Stimulated activated CD8-positive, alpha-beta memory T cell treated with anti-CD3 and anti-CD28 coated beads, Interleukin-15, amount 100 ng/mL, for 4 hours (primary cell): ENCODE data around the gene HES7.
A peak's percentile ranks its signal among the peaks of the same experiment; 100 is the strongest.

Experiments
- DNase-seq, 2 donors: peaks; one replicate each; pipeline ENCODE4 v3.0.0-alpha.2; 2020; ENCODE audit warnings: low read depth in 2 of 2

The HES7 gene

DNA sequence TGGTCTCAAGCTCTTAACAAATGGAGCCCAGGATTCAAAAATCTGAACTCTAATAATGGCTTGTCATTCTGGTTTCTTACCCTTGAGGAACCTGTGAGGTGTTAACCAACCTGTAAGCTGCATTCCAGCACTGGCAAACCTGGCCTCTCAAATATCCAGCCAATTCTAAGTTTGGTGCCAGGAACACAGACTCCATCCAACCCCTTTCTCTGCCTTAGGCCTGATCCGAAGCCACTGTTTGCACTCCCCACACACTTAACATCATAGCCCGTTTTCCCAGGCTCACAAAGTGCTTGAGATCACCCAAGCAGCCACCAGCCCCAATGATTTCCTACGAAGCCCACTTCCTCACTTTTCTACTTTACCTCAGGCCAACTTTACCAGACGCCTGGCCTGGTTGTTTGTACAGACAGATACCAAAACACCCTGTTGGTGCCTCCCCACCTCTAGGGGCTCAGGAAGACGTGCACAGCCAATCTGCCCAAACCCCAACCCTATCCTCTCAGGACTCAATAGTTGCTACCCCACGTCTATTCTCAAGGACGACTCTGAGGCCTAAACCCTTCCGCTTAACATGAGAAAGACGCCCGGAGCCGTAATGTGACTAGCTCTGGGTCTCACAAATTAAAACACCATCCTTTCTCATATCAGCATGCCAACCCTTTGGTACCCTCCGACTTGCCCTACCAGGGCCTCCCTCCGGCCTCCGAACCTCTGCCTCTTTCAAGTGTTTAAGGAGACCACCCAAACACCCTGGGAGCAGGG, 31.5 kb upstream of the HES7 start:
- DNase-seq = no peak

DNA sequence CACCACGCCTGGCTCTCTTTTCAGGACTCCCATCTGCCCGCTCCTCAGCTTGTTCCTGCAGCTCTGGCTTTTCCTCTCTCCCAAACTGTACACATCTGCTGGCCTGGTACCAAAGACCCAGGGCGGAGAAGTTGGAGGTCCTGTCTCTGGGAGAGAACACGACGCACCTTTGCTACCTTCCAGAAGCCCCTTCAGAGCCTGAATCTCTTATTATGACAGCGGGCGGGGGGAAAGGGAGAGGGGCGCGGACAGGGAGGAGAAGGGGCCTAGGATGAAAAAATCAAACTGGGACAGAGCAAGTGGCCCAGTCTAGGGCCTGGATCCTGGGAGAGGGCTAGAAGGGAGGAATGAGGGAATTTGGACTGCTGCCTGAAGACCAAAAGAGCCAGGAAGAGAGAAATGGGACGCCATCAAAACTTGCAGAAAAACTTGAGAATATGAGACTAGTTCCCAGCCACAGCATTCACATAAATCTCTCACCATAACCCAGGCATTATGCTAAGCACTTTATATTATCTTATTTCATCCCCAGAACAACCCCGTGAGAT, 30.8 kb upstream of the HES7 start:
- no peak for DNase-seq

- peak; percentile 64 to 77 for DNase-seq
These were observed 30.2 kb upstream of the HES7 start for GRCh38 chr17:8153957-8154607.

DNA sequence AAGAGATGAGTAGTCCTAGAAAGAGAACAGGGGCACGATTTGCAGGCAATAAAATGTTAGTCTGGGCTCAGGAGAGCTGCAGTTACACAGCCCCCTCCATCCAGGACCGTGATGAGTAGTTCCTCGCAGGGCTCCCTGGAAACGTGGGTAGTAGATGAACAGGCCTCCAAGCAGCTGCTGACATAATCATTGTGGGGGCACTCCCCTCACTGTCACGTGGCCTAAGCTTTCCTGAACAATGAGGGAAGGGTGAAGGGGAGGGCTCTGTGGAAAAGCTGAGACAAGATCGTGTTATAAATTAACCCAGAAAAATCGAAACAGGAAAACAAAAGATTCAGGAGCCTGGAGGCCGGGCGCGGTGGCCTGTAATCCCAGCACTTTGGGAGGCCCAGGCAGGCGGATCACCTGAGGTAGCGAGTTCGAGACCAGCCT, 29.6 kb upstream of the HES7 start:
- DNase-seq = peak in 1 of 2 donors; percentile 57

DNA sequence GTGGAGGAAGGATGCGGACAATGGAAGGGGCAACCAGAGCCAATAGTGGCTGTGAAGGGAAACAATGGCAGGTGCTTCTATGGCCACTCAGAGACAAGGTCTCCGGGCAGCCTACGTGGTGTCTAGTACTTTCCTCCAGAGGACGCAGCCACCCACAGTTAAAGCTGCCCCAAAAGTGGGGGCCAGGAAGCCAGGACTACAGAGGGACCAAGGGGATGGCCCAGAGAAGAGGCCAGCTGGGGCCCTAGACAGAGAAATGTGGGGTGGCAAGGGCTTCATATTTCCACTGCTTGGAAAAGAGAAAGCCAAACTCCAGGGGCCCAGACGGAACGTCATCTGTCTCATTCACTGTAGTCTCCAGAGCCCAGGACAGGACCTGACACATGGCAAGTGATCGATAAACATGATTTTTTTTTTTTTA, 29.1 kb upstream of the HES7 start:
- no peak for DNase-seq

GRCh38 chr17:8152112-8152775, 28.3 kb upstream of the HES7 start, which contains the start of gene PER1:
TSS of gene PER1 (minus strand) at chr17:8152404. CDS start at chr17:8150706, 1,698 bp downstream.
- DNase-seq = peak; percentile 71 to 72

DNA sequence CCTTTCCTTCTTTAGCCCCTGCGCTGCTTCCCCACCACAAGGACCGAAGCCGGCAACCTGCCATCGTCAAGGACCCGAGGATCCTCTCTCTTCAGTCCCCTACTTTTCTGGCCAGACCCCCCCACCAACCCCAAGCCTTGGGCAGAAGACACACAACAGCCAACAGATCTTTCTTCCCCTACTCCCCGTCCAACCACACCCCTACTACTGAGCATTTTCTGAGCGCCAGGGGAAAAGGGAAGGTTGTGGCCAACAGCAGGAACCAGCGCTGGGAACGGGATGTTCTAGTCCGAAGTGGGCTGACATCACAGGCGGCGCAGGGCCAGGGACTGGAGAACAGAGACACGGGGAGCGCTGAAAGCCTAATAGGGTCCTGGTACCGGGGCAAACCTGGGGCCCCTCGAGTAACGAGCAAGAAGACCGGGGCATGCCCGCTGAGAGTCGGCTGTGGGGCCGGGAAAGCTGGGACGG, 27.8 kb upstream of the HES7 start:
- DNase-seq = no peak

DNA sequence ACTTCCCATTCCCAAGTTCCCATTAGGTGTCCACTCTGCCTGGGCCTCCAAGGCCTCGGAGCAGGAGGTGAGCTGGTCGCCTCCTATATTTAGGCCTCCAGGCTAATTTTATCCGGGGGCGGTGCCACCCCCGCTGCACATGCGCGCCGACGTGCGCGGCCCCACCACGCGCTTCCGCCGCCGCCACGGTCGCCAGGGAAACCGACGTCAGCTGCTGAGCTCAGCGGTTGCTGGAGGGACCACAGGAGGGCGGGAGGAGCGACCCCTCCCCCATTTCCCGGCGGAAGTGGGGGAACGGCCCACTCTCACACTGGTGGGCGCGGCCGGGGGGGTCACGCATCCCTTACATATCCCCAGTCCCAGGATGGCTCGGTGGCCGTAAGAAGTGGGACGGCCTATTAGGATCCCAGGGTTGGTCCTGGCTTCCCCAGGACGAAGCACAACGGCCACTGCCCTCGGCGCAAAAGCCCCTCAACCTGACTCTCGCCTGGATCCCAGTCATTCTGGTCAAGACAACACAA, 27.3 kb upstream of the HES7 start:
- DNase-seq = peak; percentile 83 to 86

DNA sequence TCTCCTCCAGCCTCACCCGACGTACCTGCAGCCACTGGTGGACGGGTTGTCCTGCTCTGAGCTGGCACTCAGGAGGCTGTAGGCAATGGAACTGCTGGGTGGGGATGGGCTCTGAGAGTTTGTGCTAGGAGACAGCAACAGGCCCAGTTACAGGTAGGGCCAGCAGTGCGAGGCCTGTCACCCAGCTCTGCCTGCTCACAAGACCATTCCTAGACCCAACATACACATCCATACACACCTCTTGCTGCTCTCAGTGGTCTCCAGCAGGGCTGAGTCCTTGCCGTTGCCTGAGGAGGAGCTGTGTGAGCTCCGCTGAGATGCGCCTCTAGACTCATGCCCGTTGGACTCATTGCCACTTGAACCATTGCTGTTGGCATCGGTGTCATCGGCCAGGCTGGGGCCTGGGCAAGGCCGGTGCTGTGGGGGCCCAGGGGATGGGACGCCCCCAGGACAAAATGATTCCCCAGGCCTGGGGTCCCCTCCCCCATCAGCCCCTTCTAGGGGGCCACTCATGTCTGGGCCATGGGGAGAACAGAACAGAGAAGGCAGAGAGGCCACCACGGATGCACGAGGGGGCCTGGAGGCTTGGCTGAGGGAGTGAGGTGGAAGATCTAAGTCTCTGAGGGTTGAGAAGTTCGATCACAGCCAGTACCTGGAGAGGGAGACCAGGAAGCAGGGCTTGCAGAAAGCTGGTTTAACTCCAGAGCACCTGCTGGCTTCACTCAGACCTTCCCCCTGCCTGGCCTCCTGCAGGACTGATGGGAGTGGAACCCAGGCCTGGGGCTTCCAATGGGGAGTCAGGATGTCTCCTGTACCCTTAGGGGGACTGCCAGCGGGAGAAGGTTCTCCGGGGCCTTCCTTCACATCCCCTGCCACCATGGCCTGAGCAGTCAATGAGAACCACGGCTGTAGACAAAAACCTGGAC, 26.6 kb upstream of the HES7 start:
- no peak for DNase-seq

- DNase-seq = no peak
These were observed 25.7 kb upstream of the HES7 start for GRCh38 chr17:8149419-8150193.

DNA sequence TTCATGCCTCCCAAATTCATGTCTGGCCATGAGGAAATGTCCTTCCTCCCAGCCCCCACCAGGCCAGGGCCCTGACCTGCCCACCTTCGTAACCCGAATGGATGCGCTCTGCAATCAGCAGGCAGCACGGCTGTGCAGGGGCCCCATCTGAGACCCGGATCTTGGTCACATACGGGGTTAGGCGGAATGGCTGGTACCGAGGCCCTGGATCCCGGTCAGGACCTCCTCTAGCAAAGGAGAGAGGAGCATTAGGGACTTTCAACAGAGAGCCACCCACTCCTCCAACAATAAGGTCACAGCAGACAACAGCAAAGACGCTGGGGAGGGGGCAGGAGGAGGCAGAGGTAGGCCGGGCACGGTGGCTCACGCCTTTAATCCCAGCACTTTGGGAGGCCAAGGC, 24.7 kb upstream of the HES7 start:
- no peak for DNase-seq

GRCh38 chr17:8147805-8148404, 24.0 kb upstream of the HES7 start:
- no peak for DNase-seq

GRCh38 chr17:8147141-8147804, 23.4 kb upstream of the HES7 start:
- no peak for DNase-seq

- DNase-seq = no peak
These were observed 22.7 kb upstream of the HES7 start for GRCh38 chr17:8146381-8147140.

- DNase-seq = no peak
These were observed 21.9 kb upstream of the HES7 start for GRCh38 chr17:8145811-8146210.

DNA sequence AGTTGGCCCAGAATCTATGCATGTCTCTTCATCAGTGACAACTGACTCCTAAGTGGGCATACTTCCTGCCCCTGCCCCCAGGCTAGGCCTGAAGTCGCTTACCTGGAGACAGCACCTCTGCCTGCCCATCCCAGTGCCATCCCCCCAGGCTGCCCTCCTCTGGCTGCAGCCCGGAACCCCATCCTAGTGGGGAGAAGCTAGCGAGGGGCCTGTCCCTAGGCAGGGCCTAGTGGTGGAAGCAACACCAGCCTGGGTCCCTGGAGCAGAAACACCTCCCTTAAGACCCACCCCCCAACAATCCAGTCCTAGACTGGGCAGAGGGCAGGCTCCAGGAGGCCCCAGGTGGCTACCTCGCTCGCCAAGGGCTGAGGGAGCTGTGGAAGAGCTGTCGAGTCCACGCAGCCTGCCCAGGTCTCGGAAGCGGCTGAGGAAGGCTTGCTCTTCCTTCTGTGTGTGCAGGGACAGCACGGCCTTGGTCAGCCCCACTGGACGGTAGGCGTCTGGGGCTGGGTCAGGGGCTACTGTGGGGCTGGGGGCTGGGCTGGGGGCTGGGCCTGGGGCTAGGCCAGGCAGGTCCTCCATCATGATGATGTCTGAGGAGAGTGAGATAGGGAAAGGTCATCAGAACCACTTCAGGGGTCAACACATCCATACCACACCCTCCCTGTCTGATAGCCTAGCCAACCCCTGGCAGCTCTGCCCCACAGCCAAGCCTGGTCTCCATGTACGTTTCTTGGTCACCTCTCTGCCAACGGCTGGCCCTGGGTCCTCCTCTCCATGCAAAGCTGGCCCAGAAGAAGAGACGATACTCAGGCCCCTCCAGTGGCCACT, 20.7 kb upstream of the HES7 start:
- no peak for DNase-seq

GRCh38 chr17:8143581-8144400, 19.9 kb upstream of the HES7 start:
- DNase-seq = no peak
